ENCODE results near the gene PAK4. TPM values are rescaled to one million over a fixed set of nuclear protein-coding genes. Genes with fewer than 3 reads are reported as not detected.

PAK4 gene
- total RNA-seq, 2 donors from 2014 or later: 63.9 to 68.1 TPM

- no peak for DNase-seq
These were observed 35.5 kb downstream of the PAK4 start for GRCh38 chr19:39160889-39161672.

GRCh38 chr19:39162441-39163043 lies 37.0 kb downstream of the PAK4 start:
- Histone ChIP-seq H3K4me1 (ENCODE audit: control insufficient read depth, insufficient read depth, low read length) (no peaks in the 10 kb centered on the region), H3K9me3 (ENCODE audit: control insufficient read depth, low read length) (no peaks in the 10 kb centered on the region), H3K4me3 (ENCODE audit: low read length) (no peak overlapping the region), H3K36me3 (ENCODE audit: control insufficient read depth, insufficient read depth, low read length) (peaks cover 4% of the 10 kb centered on the region), H3K9ac (ENCODE audit: extremely low read depth, low read length, poor library complexity, severe bottlenecking) (no peak overlapping the region), H3K27ac (ENCODE audit: low read depth, low read length) (no peak overlapping the region), H3K27me3 (ENCODE audit: control insufficient read depth, insufficient read depth, low read length, poor library complexity, severe bottlenecking) (no peaks in the 10 kb centered on the region)
- WGBS, 2 experiments (ENCODE audit: insufficient coverage in 1 of 2, insufficient read length in 1 of 2): 87 to 96% methylated on average over 13 to 15 of the region's 15 CpGs
- Mint-ChIP-seq H3K36me3 (ENCODE audit: low read depth) (no peaks in the 10 kb centered on the region), H3K4me1 (no peaks in the 10 kb centered on the region), H3K27me3 (ENCODE audit: insufficient read depth) (no peaks in the 10 kb centered on the region), H3K9me3 (no peaks in the 10 kb centered on the region), H3K27ac (peak overlapping the region; percentile 34), H3K4me3 (no peak overlapping the region)
- no peak for TF ChIP-seq CTCF (conservative IDR thresholded peaks at IDR 0.05)
- no peak for DNase-seq

More at GRCh38 chr19:39160889-39161672, 35.5 kb downstream of the PAK4 start:
- Mint-ChIP-seq H3K27ac (no peak overlapping the region), H3K4me1 (no peaks in the 10 kb centered on the region), H3K4me3 (no peak overlapping the region), H3K27me3 (ENCODE audit: insufficient read depth) (no peaks in the 10 kb centered on the region), H3K36me3 (ENCODE audit: low read depth) (no peaks in the 10 kb centered on the region), H3K9me3 (no peaks in the 10 kb centered on the region)
- no peak for TF ChIP-seq CTCF (conservative IDR thresholded peaks at IDR 0.05)
- Histone ChIP-seq H3K4me1 (ENCODE audit: control insufficient read depth, insufficient read depth, low read length) (no peaks in the 10 kb centered on the region), H3K9ac (ENCODE audit: extremely low read depth, low read length, poor library complexity, severe bottlenecking) (no peak overlapping the region), H3K27ac (ENCODE audit: low read depth, low read length) (no peak overlapping the region), H3K36me3 (ENCODE audit: control insufficient read depth, insufficient read depth, low read length) (peaks cover 4% of the 10 kb centered on the region), H3K4me3 (ENCODE audit: low read length) (no peak overlapping the region), H3K27me3 (ENCODE audit: control insufficient read depth, insufficient read depth, low read length, poor library complexity, severe bottlenecking) (no peaks in the 10 kb centered on the region), H3K9me3 (ENCODE audit: control insufficient read depth, low read length) (no peaks in the 10 kb centered on the region)
- 92 to 97% methylated on average over 11 to 21 of the region's 21 CpGs for WGBS, 2 experiments (ENCODE audit: insufficient coverage in 1 of 2, insufficient read length in 1 of 2)

GRCh38 chr19:39163621-39164020 lies 38.0 kb downstream of the PAK4 start:
- no peak overlapping the region for H3K9ac ChIP-seq (ENCODE audit: extremely low read depth, low read length, poor library complexity, severe bottlenecking)
- no peak overlapping the region for H3K4me3 ChIP-seq (ENCODE audit: low read length)
- Mint-ChIP-seq H3K36me3 (ENCODE audit: low read depth) (no peaks in the 10 kb centered on the region), H3K27ac (no peak overlapping the region), H3K4me1 (no peaks in the 10 kb centered on the region), H3K9me3 (no peaks in the 10 kb centered on the region), H3K4me3 (no peak overlapping the region), H3K27me3 (ENCODE audit: insufficient read depth) (no peaks in the 10 kb centered on the region)
- no peaks in the 10 kb centered on the region for H3K4me1 ChIP-seq (ENCODE audit: control insufficient read depth, insufficient read depth, low read length)
- no peaks in the 10 kb centered on the region for H3K27me3 ChIP-seq (ENCODE audit: control insufficient read depth, insufficient read depth, low read length, poor library complexity, severe bottlenecking)
- whole genome bisulfite sequencing, 2 experiments (ENCODE audit: insufficient coverage in 1 of 2, insufficient read length in 1 of 2): 93 to 95% methylated on average over 8 to 9 of the region's 9 CpGs
- no peak for TF ChIP-seq CTCF (conservative IDR thresholded peaks at IDR 0.05)
- DNase-seq: no peak
- H3K27ac ChIP-seq (ENCODE audit: low read depth, low read length): no peak overlapping the region
- no peaks in the 10 kb centered on the region for H3K9me3 ChIP-seq (ENCODE audit: control insufficient read depth, low read length)
- peaks cover 4% of the 10 kb centered on the region for H3K36me3 ChIP-seq (ENCODE audit: control insufficient read depth, insufficient read depth, low read length)
